HL-60/S4 treated with phorbol 12-myristate 13-acetate at 8.2 ng/mL for 4 days and 3 days (cell line): ENCODE data around the gene SLC36A1.

Experiments
- in situ Hi-C: fragments of 300-500 bp; cut with MboI; formaldehyde crosslinking; loops from 2 replicates; pipeline ENCODE4 v1.15.0; 2022; ENCODE audit warnings: low sequenced_read_pairs

Gene SLC36A1

GRCh38 chr5:151451626-151452520, 4.5 kb downstream of the SLC36A1 start:
- in situ Hi-C loops: no loop called here

- in situ Hi-C loops: no loop called here
Measured at GRCh38 chr5:151454166-151454565, 6.8 kb downstream of the SLC36A1 start.

- in situ Hi-C loops: no loop called here
Measured at GRCh38 chr5:151454889-151455288, 7.5 kb downstream of the SLC36A1 start.

- in situ Hi-C loops: no loop called here
Measured at GRCh38 chr5:151456321-151456940, 9.0 kb downstream of the SLC36A1 start.

- in situ Hi-C loops: no loop called here
Measured at GRCh38 chr5:151458314-151458713, 10.9 kb downstream of the SLC36A1 start.

GRCh38 chr5:151459680-151460324, 12.4 kb downstream of the SLC36A1 start:
- in situ Hi-C loops: no loop called here

GRCh38 chr5:151461312-151461711, 13.9 kb downstream of the SLC36A1 start:
- in situ Hi-C loops: no loop called here

GRCh38 chr5:151463137-151464029, 16.0 kb downstream of the SLC36A1 start:
- in situ Hi-C loops: no loop called here

GRCh38 chr5:151464101-151464500, 16.7 kb downstream of the SLC36A1 start:
- in situ Hi-C loops: no loop called here

- in situ Hi-C loops: no loop called here
Measured at GRCh38 chr5:151465476-151465875, 18.1 kb downstream of the SLC36A1 start.

- in situ Hi-C loops: no loop called here
Measured at GRCh38 chr5:151467576-151467975, 20.2 kb downstream of the SLC36A1 start.

- in situ Hi-C loops: no loop called here
Measured at GRCh38 chr5:151469386-151469785, 22.0 kb downstream of the SLC36A1 start.

- in situ Hi-C loops: no loop called here
Measured at GRCh38 chr5:151469992-151470391, 22.6 kb downstream of the SLC36A1 start.

- in situ Hi-C loops: no loop called here
Measured at GRCh38 chr5:151470439-151470838, 23.0 kb downstream of the SLC36A1 start.

GRCh38 chr5:151471276-151471675, 23.9 kb downstream of the SLC36A1 start:
- in situ Hi-C loops: no loop called here

GRCh38 chr5:151474799-151475198, 27.4 kb downstream of the SLC36A1 start:
- in situ Hi-C loops: no loop called here

- in situ Hi-C loops: no loop called here
Measured at GRCh38 chr5:151475388-151475787, 28.0 kb downstream of the SLC36A1 start.

GRCh38 chr5:151476016-151476415, 28.6 kb downstream of the SLC36A1 start:
- in situ Hi-C loops: no loop called here

- in situ Hi-C loops: no loop called here
Measured at GRCh38 chr5:151477101-151477500, 29.7 kb downstream of the SLC36A1 start.

- in situ Hi-C loops: no loop called here
Measured at GRCh38 chr5:151480384-151481293, 33.2 kb downstream of the SLC36A1 start.
